Neural crest cell (in vitro differentiated cells): ENCODE results near the gene AKAP6. TPM values are rescaled to one million over a fixed set of nuclear protein-coding genes. Genes with fewer than 3 reads are reported as not detected.

Experiments
- DNase-seq: peaks from one replicate; pipeline ENCODE4 v3.0.0; 2021; ENCODE audit warnings: low read depth, mixed read lengths, low spot score
- H3K27ac Mint-ChIP-seq: one replicate; pipeline ENCODE4 v1.8.0; 2021; ENCODE audit warnings: mild to moderate bottlenecking, mixed read lengths; ENCODE audit not compliant: unreplicated experiment
- H3K27me3 Mint-ChIP-seq: 2 replicates; pipeline ENCODE4 v1.8.0; 2021; ENCODE audit warnings: low read depth, mild to moderate bottlenecking, mixed read lengths
- H3K36me3 Mint-ChIP-seq: 2 replicates; pipeline ENCODE4 v1.8.0; 2021; ENCODE audit warnings: low read depth, mild to moderate bottlenecking, mixed read lengths
- H3K4me1 Mint-ChIP-seq: 2 replicates; pipeline ENCODE4 v1.8.0; 2021; ENCODE audit warnings: mixed read lengths
- H3K4me3 Mint-ChIP-seq: one replicate; pipeline ENCODE4 v1.8.0; 2021; ENCODE audit warnings: mild to moderate bottlenecking, mixed read lengths
- H3K9me3 Mint-ChIP-seq: 2 replicates; pipeline ENCODE4 v1.8.0; 2021; ENCODE audit warnings: mixed read lengths
- CTCF ChIP-seq: fragments of 200-600 bp; sonication (generic); conservative IDR thresholded peaks from 2 replicates; pipeline ENCODE4 v1.5.0; 2021; ENCODE audit warnings: antibody characterized with exemption, mild to moderate bottlenecking
- total RNA-seq: library from RNA; stranded (reverse); gene quantifications from 2 replicates; pipeline ENCODE4 v1.2.1, GENCODE V29; 2021

AKAP6 gene
- total RNA-seq, 1 donor from 2014 or later: 9.4 TPM

DNA sequence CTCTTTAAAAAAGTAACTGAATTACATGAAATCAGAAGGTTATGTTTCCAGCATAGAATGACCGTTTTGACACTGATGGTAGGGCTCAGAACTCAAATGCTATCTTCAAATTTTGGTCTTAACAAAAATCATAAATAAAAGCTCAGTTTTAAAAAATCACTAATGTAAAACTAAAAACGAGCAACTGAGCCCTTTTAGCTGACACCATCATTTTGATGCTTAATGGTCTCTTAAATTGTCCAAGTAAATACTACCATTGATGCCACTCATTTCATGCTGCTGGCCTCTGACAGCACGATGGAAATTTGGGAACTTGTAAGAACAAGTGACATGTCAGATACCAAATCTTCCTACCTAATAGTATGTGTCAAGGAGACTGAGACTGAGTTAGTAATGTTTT is 205.0 kb downstream of the AKAP6 start:
- Mint-ChIP-seq H3K4me3 (no peak overlapping the region), H3K27ac (no peak overlapping the region), H3K9me3 (no peaks in the 10 kb centered on the region), H3K4me1 (no peaks in the 10 kb centered on the region), H3K27me3 (no peaks in the 10 kb centered on the region), H3K36me3 (no peaks in the 10 kb centered on the region)
- no peak for TF ChIP-seq CTCF
- no peak for DNase-seq

- Mint-ChIP-seq H3K4me3 (no peak overlapping the region), H3K4me1 (no peaks in the 10 kb centered on the region), H3K36me3 (no peaks in the 10 kb centered on the region), H3K27me3 (no peaks in the 10 kb centered on the region), H3K27ac (no peak overlapping the region), H3K9me3 (no peaks in the 10 kb centered on the region)
- DNase-seq: no peak
- TF ChIP-seq CTCF: no peak
Measured at GRCh38 chr14:32536175-32536574, 207.1 kb downstream of the AKAP6 start.

DNA sequence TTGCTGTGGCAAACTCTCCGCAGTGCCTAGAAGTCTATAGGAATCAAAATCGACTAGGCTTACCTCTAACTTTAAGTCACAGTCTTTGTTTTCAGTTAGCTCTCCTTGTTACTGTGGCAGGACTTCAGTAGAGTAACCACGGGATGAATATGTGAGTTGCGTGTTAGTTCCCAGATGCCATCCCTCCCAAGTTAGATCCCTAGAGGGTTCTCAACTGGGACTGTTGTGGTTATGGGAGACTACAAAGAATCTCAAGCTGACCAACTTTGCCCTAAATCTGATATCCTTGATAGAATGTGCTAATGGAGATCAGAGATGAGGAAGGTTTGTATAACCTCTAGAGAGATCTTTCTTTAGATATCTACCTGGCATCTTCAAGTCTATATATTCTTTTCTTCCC is 208.1 kb downstream of the AKAP6 start:
- no peak for DNase-seq
- no peak for TF ChIP-seq CTCF
- no peak overlapping the region for H3K27ac Mint-ChIP-seq
- H3K36me3 Mint-ChIP-seq: no peaks in the 10 kb centered on the region
- H3K9me3 Mint-ChIP-seq: no peaks in the 10 kb centered on the region
- no peaks in the 10 kb centered on the region for H3K4me1 Mint-ChIP-seq
- H3K4me3 Mint-ChIP-seq: no peak overlapping the region
- H3K27me3 Mint-ChIP-seq: no peaks in the 10 kb centered on the region

- TF ChIP-seq CTCF: no peak
- Mint-ChIP-seq H3K4me1 (no peaks in the 10 kb centered on the region), H3K9me3 (no peaks in the 10 kb centered on the region), H3K36me3 (no peaks in the 10 kb centered on the region), H3K27me3 (no peaks in the 10 kb centered on the region), H3K27ac (no peak overlapping the region), H3K4me3 (no peak overlapping the region)
- DNase-seq: no peak
Measured at GRCh38 chr14:32542507-32542906, 213.4 kb downstream of the AKAP6 start.

GRCh38 chr14:32545095-32545494 is 216.0 kb downstream of the AKAP6 start:
- H3K27ac Mint-ChIP-seq: no peak overlapping the region
- no peaks in the 10 kb centered on the region for H3K27me3 Mint-ChIP-seq
- no peaks in the 10 kb centered on the region for H3K4me1 Mint-ChIP-seq
- no peaks in the 10 kb centered on the region for H3K9me3 Mint-ChIP-seq
- no peak for DNase-seq
- H3K36me3 Mint-ChIP-seq: no peaks in the 10 kb centered on the region
- no peak overlapping the region for H3K4me3 Mint-ChIP-seq
- no peak for TF ChIP-seq CTCF
